HG03432 (cell line): ENCODE data around the gene ATP9B.

Source experiments
- ATAC-seq: cut with Tn5 transposase; IDR thresholded peaks from one replicate; pipeline ENCODE4 v1.9.1; 2021; ENCODE audit warnings: mild to moderate bottlenecking, moderate library complexity; ENCODE audit not compliant: unreplicated experiment

The ATP9B gene

DNA sequence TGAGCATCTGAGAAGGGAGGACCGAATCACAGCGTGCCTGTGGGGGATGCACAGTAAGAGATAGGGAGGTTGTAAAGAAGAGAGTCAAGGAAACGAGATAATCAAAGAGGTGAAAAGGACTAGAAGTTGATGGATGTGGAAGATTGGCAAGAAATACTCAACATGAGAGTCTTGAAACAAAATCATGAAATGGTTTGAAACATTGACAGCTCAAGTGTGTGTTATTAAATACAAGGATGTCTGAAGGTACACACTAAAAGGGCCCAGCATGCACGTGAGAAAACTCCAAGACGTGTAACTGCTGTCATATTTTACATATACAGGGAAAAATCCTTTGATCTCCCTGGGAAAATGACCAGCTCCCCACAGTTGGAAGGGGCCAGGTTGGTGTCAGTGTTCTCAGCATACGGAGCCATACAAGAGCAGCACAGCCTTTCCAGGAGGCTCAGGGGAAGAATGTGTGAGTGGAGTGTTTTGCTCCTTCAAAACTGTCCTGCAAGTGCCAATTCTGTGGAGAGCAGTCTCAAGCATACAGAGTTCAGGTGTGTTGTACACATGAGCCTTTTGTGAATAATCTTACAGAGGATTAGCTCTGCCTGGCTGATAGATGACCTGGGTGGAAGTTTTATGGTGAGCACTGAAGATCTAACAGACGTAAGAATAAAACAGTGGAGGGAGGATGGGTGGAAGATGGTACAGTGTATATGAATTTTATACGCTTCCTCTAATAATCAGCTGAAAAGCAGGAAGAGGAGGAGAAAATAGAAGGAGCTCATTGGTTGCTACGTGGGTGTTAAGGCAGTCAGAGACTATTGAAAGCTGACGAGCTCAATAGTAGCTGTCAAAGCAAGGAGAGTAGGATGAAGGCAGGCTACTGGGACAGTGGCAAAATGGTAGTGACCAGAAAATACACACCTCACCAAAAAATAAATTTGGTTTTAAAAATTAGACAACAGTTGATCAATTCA is 126.8 kb downstream of the ATP9B start:
- ATAC-seq: no peak

DNA sequence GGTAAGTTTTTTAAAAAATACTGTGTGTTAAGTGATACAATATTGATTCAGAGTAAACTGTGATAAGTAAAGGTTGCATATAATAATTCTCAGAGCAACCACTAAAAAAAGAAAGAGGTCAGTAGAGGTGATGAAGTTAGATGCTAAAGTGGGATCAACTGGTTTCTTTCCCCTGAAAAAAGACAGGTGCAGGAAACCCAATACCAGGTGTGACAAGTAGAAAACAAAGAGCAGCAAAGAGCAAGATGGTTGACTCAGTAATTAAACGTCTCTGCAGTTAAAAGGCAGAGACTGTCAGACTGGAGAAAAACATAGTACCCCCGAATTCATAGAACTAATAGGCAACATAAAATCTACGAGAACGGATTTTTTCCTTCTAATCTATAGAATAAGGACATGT is 128.3 kb downstream of the ATP9B start:
- no peak for ATAC-seq

DNA sequence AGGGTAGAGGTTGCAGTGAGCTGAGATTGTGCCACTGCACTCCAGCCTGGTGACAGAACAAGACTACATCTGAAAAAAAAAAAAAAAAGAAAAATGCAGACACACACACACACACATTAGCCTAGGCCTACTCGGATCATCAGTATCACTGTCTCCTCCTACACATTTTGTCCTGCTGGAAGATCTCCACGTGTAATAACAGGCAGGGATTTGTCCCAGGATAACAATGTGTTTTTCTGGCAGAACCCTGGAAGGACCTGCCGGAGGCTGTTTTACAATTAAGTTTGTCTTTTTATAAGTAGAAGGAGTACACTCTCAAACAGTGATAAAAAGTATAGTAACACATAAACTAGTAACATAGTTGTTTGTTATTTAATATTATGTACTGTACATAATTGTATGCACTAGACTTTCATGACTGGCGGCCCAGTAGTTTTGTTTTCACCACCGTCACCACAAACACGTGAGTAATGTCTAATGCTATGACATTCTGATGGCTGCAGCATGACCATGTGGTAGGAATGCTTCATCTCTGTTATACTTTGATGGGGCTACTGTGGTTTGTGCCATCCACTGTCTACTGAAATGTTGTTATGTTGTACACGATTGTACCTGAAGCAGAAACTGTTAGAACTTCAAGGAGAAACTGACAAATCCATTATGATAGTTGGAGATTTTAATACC is 130.6 kb downstream of the ATP9B start:
- no peak for ATAC-seq

DNA sequence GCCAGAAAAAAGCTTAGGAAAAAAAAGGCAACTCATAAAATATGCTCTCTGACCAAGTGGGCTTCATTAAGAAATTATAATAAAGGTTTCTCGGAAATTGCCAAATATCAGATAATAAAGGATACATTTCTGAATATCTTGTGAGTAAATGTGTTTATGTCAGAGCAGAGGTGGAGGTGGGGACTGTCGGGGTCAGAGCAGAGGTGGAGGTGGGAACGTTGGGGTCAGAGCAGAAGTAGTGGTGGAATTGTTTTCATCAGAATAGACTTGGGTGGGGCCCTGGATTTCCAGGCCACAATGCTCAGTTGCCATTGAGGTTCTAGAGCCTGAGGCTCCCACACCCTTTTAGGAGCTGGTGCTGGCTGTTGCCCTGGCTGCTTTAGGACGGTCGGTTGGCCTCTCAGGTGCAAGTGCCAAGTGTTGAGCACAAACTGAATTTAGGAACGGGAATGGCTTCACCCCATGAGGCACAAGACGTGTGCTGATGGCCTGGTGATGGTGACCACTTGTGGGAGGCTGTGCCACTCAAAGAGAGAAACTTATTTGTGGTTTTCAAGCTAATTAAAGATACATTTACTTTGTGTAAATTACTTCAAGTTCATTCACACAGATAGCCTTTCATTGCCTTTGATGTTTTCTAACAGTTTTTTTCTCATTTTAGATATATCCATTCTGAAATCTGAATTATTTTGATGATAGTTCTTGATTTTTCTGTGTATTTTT is 131.5 kb downstream of the ATP9B start:
- no peak for ATAC-seq

DNA sequence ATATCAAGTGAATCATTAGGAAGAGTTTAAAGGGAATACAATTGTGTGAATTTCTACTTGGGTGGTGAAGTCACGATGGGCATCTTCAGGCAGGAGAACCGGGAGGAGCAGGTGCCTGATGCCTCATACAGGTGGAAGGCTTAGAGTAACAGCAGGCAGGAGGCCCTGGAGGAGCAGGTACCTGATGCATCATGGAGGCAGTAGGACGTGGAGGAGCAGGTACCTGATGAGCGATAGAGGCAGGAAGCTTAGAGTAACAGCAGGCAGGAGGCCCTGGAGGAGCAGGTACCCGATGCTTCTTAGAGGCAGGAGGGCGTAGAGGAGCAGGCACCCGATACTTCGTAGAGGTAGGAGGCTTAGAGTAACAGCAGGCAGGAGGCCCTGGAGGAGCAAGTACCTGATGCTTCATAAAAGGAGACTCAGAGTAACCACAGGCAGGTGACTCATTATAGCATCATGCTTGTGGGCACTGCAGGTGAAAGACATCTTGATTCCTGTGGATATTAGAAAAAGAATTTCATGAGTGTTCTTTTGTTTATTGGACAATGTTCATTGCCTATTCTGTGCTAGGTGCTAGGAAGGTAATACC is 133.9 kb downstream of the ATP9B start:
- no peak for ATAC-seq

DNA sequence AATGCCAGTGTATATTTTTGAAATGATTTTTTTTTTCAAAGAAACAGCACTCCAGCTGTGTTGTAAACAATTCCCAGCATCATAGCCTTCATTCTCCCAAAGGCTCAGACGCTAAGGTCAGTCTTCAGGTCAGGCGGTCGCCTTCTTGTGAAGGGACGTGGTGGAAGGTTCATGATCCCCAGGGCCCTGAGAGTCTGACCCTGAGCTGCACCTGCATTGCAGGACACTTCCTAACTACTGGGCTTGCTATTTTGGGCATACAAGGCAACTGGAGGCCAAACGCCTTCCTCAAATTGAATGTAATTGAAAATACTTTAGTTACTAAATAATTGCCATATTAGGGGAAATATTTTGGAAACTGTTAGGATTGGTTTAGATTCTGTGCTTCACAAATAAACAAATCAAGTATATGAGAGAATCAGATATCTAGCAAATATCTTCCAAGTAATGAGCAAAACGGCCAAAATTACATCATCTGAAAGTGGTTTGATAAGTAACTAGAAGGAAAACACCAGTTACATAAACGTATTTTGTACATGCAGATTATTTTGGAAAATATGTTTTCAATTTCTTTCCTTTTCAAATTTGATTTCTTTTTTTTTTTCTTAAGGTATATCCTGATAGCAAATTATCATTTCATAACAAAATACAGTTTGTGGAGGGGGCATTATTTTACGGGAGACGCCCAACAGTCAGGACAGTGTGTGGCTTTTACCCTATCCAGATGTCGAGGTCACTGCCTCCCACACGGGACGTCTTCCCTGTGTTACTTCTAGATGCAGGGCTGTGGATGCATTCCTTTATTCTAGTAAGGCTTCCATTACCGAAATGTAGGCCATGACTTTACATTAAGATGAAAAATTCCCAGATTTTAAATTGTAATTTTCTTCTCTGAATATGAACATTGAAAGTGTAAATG is 136.0 kb downstream of the ATP9B start:
- no peak for ATAC-seq

DNA sequence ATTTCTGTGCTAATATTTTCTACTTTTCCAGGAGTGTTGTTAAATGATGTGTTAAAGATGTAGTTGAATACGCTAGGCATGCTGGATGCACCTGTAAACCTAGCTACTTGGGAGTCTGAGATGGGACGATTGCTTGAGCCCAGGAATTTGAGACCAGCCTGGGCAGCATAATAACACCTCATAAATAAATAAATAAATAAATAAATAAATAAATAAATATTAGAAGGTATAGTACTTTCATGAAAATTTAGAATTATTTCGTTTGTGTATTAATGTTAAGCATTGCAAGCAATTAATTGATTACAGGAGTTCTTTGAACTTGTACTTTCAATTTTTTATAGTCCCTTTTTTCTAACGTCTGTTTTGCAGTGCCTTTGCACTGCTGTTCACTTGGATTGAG is 137.2 kb downstream of the ATP9B start:
- no peak for ATAC-seq

DNA sequence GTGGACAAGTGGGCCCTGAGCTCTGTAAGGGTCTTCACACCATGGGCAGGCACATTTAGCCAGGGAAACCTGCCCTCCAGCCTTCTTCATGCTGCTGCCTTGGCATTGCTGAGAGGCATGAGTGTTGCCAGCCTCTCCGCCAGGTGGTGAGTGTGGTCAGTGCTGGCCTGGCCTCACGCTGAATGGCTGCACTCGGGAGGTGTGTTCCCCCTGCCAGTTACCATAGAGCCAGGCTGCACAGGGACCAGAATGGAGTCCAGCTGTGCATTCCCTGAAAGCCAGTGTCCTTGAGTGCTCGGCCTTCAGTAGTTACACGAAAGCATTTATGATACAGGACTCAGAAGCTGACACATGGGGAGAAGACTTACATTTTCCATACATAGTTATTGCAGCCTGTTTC is 139.7 kb downstream of the ATP9B start:
- ATAC-seq: no peak

DNA sequence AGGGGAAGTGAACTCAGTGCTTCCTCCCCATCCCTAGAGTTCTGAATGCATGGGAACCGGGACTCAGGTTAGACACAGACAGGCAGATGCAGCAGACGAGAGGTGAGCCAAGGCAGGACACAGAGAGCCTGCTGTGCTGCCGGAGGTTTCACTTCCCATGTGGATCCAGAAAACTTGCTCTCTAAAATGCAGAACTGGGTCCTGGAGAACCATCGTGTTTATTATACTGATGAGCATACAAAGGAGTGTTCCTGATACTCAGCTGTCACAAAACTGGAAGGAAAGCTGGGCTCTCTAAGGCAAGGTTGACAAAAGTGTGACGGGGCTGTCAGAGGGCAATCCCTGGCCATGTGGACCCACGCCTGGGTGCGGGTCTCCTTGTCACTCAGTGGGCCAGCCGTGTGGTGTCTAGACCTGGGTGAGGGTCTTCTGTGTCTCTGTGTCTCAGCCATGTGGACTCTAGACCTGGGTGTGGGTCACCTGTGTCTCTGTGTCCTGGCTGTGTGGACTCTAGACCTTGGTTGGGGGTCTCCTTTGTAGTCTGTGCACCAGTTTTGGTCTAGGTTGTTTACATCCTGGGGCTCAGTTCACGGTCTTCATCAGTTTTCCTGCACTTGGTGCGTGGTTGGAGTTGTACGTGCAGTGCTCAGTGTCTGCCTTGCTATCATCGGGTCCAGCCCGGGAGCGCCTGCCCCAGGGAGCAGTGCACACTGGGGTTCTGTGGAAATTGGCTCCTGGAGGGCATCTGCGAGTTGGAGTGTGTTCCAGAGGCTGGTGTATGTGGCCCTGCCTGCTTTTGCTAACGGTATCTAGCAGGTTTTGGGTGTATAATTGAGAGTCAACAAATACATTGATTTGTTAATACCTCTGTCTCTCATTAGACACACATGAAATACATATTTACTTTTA is 141.1 kb downstream of the ATP9B start:
- ATAC-seq: no peak

DNA sequence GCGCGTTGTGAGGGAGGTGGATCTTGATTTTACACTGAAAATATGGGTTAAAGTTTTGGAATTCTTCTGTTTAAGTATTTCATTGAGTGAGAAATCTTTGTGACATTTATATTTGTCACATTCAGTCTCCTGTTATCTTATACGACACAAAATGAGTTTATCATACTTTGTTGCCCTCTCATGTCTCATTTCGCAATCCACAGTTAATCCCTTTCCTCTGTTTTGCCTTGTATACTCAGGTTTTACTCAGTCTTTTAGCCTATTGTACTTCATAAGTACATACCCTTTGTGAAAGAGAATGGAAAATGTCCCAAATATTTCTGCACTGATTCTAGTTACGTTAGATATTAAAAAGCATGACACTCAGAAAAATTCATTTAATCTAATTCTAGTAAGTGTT is 142.7 kb downstream of the ATP9B start:
- ATAC-seq: no peak

DNA sequence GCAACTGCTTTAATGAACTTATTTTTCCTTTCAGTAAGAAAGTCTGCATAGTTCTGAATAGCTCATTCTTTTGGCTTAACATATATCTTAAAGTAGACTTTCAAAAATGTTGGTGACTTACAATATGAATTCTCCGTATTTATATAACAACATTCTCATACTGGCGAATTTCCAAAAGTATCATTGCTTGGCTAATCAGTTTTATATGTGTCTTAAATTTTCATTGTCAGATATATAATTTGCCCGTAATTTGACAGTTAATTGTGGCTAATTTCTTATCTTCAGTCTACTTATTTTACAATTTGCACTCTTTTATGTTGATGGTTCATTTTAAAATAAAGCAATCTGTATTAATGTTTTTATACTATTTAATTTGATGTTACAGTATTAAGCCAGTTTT is 144.9 kb downstream of the ATP9B start:
- no peak for ATAC-seq

DNA sequence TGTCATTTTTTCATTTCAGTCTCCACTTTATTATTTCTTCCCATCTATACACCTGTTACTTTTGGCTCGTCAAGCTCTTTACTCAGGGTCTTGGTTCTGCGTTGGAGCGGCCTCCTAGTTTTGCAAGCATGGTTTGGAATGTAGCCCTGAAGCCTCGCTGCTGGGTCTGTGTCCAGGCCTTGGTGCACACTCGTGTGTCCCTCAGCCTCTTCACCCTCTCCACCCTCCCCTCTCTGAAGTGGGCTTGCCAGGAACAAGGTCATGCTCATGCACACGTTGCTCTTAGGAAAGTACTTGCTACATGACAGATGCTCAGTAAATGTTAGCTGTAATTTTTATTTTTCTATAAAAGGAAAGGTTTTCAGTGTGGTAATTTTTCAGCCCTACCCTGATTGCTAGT is 147.0 kb downstream of the ATP9B start:
- no peak for ATAC-seq

DNA sequence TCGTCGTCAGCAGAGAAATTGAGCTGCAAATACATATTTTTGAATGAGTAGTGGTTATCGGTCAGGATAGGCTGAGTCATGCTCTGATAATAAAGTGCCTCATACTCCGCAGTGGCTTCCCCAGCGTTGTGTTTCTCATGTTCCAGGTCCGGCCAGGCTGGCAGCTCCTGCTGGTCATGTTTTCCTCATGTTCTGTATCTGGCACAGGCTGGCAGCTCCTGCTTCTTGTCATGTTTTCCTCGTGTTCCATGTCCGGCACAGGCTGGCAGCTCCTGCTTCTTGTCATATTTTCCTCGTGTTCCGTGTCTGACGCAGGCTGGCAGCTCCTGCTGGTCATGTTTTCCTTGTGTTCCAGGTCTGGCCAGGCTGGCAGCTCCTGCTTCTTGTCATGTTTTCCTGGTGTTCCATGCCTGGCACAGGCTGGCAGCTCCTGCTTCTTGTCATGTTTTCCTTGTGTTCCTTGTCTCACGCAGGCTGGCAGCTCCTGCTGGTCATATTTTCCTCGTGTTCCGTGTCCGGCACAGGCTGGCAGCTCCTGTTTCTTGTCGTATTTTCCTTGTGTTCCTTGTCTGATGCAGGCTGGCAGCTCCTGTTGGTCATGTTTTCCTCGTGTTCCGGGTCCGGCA is 148.9 kb downstream of the ATP9B start:
- no peak for ATAC-seq

DNA sequence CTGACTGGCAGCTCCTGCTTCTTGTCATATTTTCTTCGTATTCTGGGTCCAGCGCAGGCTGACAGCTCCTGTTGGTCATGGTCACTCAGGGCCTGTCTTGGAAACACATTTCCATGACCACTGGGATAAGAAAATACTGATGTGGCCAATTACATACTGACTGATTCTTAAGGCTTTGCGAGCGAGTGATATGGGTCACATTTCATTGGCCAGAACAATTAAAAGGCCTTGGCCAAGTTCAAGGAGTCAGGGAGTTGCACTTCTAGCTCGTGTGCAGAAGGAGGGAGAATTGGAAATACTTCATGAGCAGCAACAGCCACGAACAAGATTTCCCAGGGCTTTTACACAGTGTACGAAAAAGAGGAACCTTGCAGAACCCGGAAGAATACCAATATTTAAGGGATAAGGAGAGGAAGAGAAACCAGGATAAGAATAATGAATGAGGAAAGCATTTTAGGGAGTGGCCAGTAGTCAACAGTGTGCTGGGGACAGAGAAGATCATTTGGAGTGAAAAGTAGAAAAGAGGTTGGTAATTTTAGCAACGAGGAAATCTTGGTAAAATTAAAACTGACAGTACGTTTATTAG is 149.5 kb downstream of the ATP9B start:
- no peak for ATAC-seq

DNA sequence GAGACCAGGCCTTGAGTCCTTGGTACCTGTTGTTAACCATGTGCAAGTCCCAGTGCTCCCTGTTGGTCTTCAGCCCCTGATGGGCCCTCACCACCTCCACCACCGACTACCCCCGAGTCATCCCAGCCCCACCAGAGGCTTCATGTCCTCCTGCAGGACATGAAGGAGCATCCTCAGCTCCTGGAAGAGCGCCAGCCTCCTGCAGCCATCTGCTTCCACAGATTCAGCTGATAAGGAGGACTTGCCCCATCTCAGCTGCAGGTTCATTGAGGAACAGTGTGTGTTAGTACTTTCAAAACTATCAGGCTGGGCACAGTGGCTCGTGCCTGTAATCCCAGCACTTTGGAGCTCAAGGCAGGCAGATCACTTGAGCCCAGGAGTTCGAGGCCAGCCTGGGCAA is 151.9 kb downstream of the ATP9B start:
- ATAC-seq: no peak

DNA sequence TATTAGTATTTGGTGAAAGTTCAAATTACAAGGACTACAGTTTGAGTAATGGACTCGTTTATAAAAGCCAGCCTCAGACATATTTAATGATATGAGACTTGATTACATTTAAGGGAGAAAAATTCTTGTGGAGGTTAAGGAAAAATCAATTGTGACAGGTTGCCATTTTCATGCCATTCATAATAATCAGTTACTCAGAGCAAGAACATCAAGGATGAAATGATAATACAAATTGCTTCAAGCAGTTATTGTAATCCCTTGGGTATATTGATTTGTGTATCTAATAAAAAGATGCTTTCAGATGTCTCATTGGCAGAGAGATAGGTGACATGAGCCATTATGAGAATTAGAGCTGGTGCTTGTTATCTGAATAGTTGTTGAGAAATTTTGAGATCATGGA is 153.6 kb downstream of the ATP9B start:
- ATAC-seq: no peak

DNA sequence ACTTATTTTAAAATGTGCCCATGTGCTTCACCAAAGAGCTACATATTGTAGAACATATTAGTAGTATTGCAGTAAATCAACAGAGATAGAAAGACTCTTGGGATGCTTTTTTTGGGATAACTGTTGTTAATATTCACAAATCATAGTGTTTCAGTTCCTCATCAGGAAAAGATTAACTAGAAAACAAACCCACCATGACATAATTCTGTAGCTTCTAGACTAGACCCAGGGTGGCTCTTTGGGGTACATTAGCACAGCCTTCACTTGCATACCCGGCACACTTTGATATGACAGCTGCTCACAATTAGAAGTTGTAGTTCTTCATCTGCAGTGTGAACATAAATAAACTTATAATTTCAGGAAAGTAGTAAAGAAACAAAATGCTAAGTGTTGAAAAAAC is 154.2 kb downstream of the ATP9B start:
- no peak for ATAC-seq

DNA sequence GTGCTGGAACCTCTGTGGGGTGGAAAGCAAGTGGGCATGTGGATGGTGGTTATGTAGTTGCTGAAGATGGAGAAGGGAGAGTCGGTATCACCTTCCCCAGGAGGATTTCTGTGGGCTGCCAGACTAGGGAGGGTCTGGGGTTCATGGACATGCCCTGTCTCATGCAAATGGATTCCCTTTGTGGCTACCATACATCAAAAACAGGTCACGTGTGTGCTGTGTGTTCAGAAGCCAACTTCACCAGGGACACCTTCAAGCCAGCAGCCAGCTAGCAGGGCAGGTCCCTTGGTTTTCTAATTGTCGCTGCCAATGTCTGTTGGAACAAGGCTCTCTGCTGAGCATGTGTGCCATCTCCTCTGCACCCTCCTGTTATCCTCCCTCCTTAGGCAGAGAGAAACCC is 155.2 kb downstream of the ATP9B start:
- no peak for ATAC-seq
